Activated T-cell treated with anti-CD3 and anti-CD28 coated beads for 1 hour (primary cell): ENCODE measurements around the gene TEX38.
"Not testable (repeated sequence)": the region's sequence is repeated elsewhere in the genome, so short reads cannot be mapped to it uniquely, and the experiment has no call there.

Source experiments
- DNase-seq: peaks from one replicate; pipeline ENCODE4 v3.0.0-alpha.2; 2020; ENCODE audit warnings: low read depth

The TEX38 gene

DNA sequence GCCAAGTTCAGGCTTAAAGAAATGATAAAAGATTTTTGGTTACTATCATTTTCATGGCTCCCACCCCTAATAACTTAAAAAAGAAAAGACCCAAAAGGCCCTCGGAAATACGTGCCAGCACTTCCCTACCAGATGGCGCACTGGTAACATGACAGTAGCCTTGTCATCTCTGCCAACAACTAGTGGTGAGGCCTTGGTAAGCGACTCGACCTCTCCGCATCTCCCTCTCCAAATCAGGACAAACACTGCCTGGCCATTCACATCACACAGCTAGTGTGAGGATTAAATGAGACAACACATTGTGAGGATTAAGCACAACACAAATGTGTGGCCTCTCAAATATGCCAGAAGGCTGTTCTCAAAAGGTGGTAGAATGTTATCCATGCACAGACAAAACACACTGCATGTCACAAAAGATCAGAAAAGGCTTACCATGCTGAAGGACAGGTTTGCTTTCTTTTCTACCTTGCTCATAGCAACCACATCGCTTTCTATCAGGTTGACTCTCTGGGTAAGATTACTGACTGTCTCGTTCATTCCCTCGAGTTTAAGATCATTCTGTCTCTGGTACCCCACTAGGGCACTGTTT is 16.4 kb downstream of the TEX38 start:
- DNase-seq: no peak

GRCh38 chr1:46689356-46689755 is 17.7 kb downstream of the TEX38 start:
- DNase-seq: no peak

DNA sequence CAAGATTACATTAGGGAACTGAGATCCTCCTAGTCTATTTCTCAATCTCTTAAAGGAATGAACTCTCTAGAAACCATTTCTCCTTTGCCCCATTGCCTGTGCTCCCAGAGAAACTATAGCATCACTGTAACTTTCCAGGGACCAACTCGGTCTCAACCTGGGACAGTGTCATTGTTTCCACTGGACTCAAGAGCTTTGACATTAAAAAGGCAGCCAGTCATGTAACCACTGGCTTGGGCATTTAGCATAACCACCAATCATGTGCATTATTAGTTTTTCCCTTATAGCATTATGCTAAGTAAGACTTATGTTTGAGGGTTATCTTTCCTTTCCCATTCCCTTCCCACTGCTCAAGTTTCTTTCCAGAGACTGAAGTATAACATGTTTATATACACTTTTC is 18.2 kb downstream of the TEX38 start:
- DNase-seq: no peak

- no peak for DNase-seq
Measured at GRCh38 chr1:46690931-46691421, 19.3 kb downstream of the TEX38 start.

- DNase-seq: no peak
Measured at GRCh38 chr1:46691997-46692790, 20.5 kb downstream of the TEX38 start.

DNA sequence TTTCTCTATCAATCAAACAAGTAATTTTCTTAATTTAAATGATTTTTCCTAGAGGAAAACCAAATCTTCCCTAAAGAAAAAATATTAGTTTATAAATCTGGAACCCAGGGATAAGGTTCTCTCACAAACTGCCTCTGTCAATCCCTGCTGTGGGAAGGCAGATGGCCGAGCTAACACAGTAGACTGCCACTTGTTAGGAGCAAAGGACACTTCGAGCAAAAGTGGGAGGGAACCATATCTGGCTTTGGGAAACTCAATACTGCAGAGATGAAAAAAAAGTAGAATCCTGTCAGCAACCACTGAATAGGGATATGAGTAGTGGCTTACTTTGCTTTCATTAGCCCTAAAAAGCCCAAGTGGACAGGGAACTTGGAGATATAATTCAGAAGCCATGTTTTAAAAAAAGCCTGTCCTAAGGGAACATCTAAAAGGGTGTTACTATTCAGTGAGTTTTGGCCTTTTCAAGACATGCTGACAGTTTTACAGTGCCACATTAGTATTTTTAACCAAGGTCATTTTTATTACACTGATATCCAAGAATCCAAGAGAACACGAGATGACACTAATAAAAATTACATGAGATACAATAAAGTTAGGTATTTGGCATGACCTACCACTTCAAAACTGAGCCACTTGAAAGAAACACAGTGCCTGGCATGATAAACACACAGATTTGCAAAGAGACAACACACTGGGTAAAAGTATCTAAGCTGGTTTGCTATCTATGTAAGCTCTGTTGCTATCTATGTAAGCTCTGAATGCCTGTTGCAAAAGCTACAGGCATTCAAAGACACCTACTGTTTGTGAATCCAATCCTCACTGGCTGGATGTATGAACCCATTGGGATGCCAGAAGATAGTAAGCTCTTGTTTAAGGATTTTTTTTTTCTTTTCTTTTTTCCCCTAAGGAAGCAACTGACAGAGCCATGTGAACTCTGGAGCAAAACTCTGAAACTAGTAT is 21.4 kb downstream of the TEX38 start:
- no peak for DNase-seq

- DNase-seq: not testable (repeated sequence)
Measured at GRCh38 chr1:46694676-46695075, 23.0 kb downstream of the TEX38 start.

DNA sequence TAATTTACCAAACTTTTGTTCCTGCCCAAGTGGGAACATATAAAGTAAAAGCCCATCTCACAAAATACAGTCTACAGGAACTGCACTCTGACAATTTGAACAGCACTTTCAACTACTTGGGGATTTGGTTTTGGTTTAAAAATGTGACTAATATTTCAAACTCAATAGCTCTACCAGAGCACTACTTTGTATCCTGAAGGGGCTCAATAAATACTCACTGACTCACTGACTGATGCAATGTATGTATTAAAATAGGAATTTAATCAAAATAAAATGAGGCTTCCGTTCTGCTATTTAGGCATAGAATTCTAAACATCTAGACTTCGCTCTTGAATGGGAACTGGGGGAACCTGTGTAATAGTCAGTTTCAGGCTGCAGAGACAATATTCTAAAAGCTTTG is 25.4 kb downstream of the TEX38 start:
- no peak for DNase-seq

DNA sequence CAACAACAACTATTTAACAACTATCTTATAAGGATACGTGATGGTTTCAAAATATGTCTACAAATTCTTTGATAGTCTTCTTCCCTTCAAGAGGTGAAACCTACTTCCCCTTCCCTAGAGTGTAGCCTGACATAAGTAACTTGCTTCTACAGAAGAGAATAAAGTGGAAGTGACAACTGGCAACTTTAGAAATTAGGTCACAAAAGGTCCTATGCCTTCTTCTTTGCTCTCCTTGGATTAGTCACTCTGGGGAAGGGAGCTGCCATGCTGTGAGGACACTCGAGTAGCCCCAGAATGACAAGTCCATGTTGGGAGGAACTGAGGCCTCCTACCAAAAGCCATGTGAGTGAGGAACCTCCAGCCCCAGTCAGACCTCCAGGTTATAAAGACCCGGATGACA is 28.0 kb downstream of the TEX38 start:
- DNase-seq: no peak

- DNase-seq: no peak
Measured at GRCh38 chr1:46703927-46704641, 32.4 kb downstream of the TEX38 start.

GRCh38 chr1:46705408-46705807 is 33.8 kb downstream of the TEX38 start:
- no peak for DNase-seq

GRCh38 chr1:46708121-46708520 is 36.5 kb downstream of the TEX38 start:
- no peak for DNase-seq

- no peak for DNase-seq
Measured at GRCh38 chr1:46714976-46715375, 43.3 kb downstream of the TEX38 start.

DNA sequence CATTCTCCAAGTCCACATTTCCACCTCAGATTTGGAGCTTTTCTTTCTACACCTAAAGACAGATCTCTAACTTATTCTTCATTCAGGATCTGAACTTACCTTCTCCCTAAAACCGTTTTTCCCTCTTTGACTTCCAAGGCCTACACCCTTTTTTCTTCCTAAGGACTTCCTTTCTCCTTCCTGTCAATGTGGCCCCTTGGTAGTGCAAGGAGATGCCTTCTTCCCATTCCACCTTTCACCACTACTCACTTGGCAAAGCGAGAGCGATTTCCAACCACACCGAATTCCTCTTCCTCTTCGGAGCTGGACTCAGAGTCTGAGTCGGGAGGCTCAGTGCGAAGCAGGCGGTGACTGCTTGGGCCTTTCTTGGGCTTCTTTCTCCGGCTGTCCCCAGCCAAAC is 46.0 kb downstream of the TEX38 start:
- DNase-seq: no peak

GRCh38 chr1:46718340-46718726 is 46.7 kb downstream of the TEX38 start:
- DNase-seq: no peak

GRCh38 chr1:46718727-46719622 is 47.3 kb downstream of the TEX38 start, which contains the start of gene EFCAB14:
Gene EFCAB14, minus strand, starts transcription at chr1:46719114. Its CDS starts 1,027 bp downstream, at chr1:46718087.
- peak; percentile 99 for DNase-seq

- DNase-seq: no peak
Measured at GRCh38 chr1:46719689-46720088, 48.0 kb downstream of the TEX38 start.

DNA sequence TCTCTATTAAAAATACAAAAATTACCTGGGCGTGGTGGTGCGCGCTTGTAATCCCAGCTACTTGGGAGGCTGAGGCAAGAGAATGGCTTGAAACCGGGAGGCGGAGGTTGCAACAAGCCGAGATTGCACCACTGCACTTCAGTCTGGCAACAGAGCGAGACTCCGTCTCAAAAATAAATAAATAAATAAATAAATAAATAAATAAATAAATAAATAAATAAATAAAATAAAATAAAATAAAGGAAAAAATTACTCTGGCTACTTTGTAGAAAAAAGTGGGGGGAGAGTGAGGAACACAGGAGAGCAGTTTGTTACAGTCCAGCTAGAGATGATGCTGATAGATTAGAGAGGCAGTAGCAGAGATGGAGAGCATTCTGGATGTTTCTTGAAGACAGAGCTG is 48.7 kb downstream of the TEX38 start:
- not testable (repeated sequence) for DNase-seq

DNA sequence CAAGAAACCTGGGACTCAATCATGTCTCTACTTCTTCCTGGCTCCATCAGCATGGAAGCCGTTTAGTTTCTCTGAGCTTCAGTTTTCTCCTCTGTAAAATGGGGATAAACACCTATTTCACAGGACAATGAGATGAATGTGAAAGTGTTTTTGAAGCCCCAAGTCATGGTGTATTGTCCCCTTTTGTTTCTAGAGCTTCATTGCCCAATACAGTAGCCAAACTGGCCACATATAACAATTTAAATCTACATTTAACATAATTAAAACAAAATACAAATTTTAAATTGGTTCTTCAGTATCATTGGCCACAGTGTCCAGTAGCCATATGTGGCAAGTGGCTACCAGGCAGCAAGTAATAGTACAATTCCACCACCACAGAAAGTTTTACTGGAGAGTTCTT is 49.5 kb downstream of the TEX38 start:
- DNase-seq: no peak

DNA sequence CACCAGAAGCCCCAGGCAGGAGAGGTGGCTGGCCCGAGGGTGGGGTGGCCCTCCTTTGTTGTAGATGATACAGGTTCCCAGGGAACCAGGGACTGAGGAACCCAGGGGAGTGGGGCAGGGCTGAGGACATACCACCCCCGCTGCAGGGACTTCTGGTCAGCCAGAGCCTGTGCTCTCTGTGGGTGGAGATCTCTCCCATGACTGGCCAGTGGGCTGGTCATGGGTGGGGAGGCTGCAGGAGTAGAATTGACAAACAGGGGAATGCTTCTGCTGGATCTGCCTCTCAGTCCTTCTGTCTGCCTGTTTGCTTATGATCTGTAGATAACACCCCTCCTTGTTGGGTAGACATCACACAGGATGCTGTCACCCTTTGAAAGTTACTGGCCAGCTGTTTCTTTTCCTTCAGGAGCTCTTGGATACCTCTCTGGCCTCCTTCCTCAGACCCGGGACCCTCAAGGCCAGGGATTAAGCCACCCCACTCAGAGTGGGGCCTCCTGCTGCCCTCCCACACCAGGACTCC is 50.1 kb downstream of the TEX38 start:
- no peak for DNase-seq
